GM12878 (cell line): ENCODE measurements around the gene ASIC3. TPM values are rescaled to one million over a fixed set of nuclear protein-coding genes. Genes with fewer than 3 reads are reported as not detected.

Experiments used
- ATAC-seq: fragments of 200-7000 bp; cut with Tn5 transposase; 3 replicates; pipeline ENCODE4 v1.9.1; 2020; ENCODE audit warnings: mild to moderate bottlenecking, moderate library complexity
- BruUV-seq: library from RNA; stranded (reverse); fragments of 400-500 nt; replicated peaks from 2 replicates; lab custom pipeline; 2021; lab: Mats Ljungman, UMichigan
- CTCF ChIA-PET: fragments of 300-600 bp; sonication (Branson Sonifier 250); formaldehyde crosslinking; extraction: SDS; loops from one replicate; lab custom pipeline; 2021; ENCODE audit warnings: inconsistent platforms; lab: Yijun Ruan, JAX
- POLR2A ChIA-PET: fragments of 350-600 bp; formaldehyde crosslinking; extraction: SDS; loops from one replicate; lab custom pipeline; 2021; ENCODE audit warnings: inconsistent platforms; lab: Charles Lee
- RAD21 ChIA-PET: fragments of 300-600 bp; sonication (Branson Sonifier 250); formaldehyde crosslinking; loops from one replicate; lab custom pipeline; 2023; ENCODE audit warnings: antibody characterized with exemption; ENCODE audit not compliant: unreplicated experiment; lab: Charles Lee
- SMC1A ChIA-PET: fragments of 300-600 bp; sonication (Branson Sonifier 250); formaldehyde crosslinking; loops from one replicate; lab custom pipeline; 2023; ENCODE audit not compliant: unreplicated experiment, uncharacterized antibody; lab: Charles Lee
- DNase-seq: peaks from one replicate; pipeline ENCODE4 v3.0.0-alpha.2; 2011; ENCODE audit warnings: low read depth, low spot score
- FAIRE-seq: peaks from 3 replicates; lab custom pipeline; 2011; peaks lifted over from hg19 to GRCh38; lab: Jason Lieb, UNC
- H2AFZ ChIP-seq: 2 replicates; pipeline ENCODE4 v1.6.0; 2011; ENCODE audit warnings: low read depth, low read length, control low read depth; ENCODE audit not compliant: control insufficient read depth
- H3K27ac ChIP-seq: 2 replicates; pipeline ENCODE4 v1.5.1; 2011; ENCODE audit warnings: control low read depth; ENCODE audit not compliant: control insufficient read depth, insufficient read depth
- H3K27me3 ChIP-seq, 2 experiments: replicated peaks in 1 of 2; 2 replicates each; pipeline versions ENCODE4 v1.6.0 to v1.6.1; 2011; ENCODE audit warnings: low read length in 1 of 2; ENCODE audit not compliant: control insufficient read depth in 2 of 2, insufficient read depth in 2 of 2
- H3K36me3 ChIP-seq, 2 experiments: 2 replicates each; pipeline ENCODE4 v1.5.1; 2011; ENCODE audit warnings: low read length in 1 of 2; ENCODE audit not compliant: control insufficient read depth in 2 of 2, insufficient read depth in 2 of 2
- H3K4me1 ChIP-seq: 2 replicates; pipeline ENCODE4 v1.6.1; 2011; ENCODE audit warnings: mild to moderate bottlenecking, low read length, moderate library complexity, mixed read lengths; ENCODE audit not compliant: control insufficient read depth, insufficient read depth
- H3K4me2 ChIP-seq: 2 replicates; pipeline ENCODE4 v1.6.0; 2011; ENCODE audit warnings: control low read depth; ENCODE audit not compliant: control insufficient read depth, insufficient read depth
- H3K4me3 ChIP-seq: fragments of 200-600 bp; sonication (generic); 2 replicates; pipeline ENCODE4 v1.5.1; 2016
- H3K79me2 ChIP-seq: 2 replicates; pipeline ENCODE4 v1.6.0; 2011; ENCODE audit warnings: low read length; ENCODE audit not compliant: control insufficient read depth, insufficient read depth
- H3K9ac ChIP-seq: 2 replicates; pipeline ENCODE4 v1.8.0; 2011; ENCODE audit warnings: low read length, control low read depth, mixed read lengths; ENCODE audit not compliant: control insufficient read depth, insufficient read depth
- H3K9me3 ChIP-seq: replicated peaks from 3 replicates; pipeline ENCODE4 v1.5.1; 2011; ENCODE audit warnings: mild to moderate bottlenecking, low read length; ENCODE audit not compliant: control insufficient read depth, insufficient read depth
- H4K20me1 ChIP-seq: 2 replicates; pipeline ENCODE4 v1.6.0; 2011; ENCODE audit not compliant: control insufficient read depth, insufficient read depth
- FOS ChIP-seq: IDR thresholded peaks from 3 replicates; pipeline ENCODE4 v1.6.1; 2011; ENCODE audit warnings: borderline replicate concordance; ENCODE audit not compliant: insufficient read length; ENCODE audit errors: extremely low read depth
- GABPA ChIP-seq: IDR thresholded peaks from 2 replicates; pipeline ENCODE4 v1.6.1; 2014; ENCODE audit warnings: antibody characterized with exemption, low read depth, mild to moderate bottlenecking, inconsistent platforms
- KDM1A ChIP-seq: fragments of 200-600 bp; sonication (generic); IDR thresholded peaks from 2 replicates; pipeline ENCODE4 v1.6.1; 2016; ENCODE audit warnings: borderline replicate concordance
- NR2C2 ChIP-seq: IDR thresholded peaks from 2 replicates; pipeline ENCODE4 v1.6.1; 2011; ENCODE audit warnings: borderline replicate concordance, low read depth; ENCODE audit not compliant: control insufficient read depth, insufficient read length
- RFX5 ChIP-seq: IDR thresholded peaks from 2 replicates; pipeline ENCODE4 v1.6.1; 2011; ENCODE audit warnings: low read depth, low read length, improper control_type of control experiment
- YY1 ChIP-seq: IDR thresholded peaks from 2 replicates; pipeline ENCODE4 v1.6.1; 2011; ENCODE audit warnings: low read depth, mild to moderate bottlenecking, low read length
- ZNF592 ChIP-seq: fragments of 450-650 bp; IDR thresholded peaks from 2 replicates; pipeline ENCODE4 v1.6.1; 2017; ENCODE audit warnings: mild to moderate bottlenecking, moderate library complexity
- ZNF687 ChIP-seq: fragments of 450-650 bp; IDR thresholded peaks from 2 replicates; pipeline ENCODE4 v1.6.1; 2017; ENCODE audit warnings: mild to moderate bottlenecking, moderate library complexity
- ZZZ3 ChIP-seq: IDR thresholded peaks from 2 replicates; pipeline ENCODE4 v1.6.1; 2011; ENCODE audit warnings: low read depth; ENCODE audit not compliant: control insufficient read depth, insufficient read length
- WGBS: methylation state at CpG from one replicate; pipeline ENCODE4 v1.1.6; 2016; ENCODE audit warnings: low lambda C conversion rate; ENCODE audit not compliant: insufficient replicate concordance, insufficient coverage; ENCODE audit errors: missing lambda C conversion rate; 5-methylcytosine and 5-hydroxymethylcytosine counted together
- in situ Hi-C: fragments of 300-500 bp; cut with MboI; formaldehyde crosslinking; loops from 9 replicates; pipeline ENCODE4 v1.14.3; 2018; ENCODE audit warnings: mixed read lengths
- intact Hi-C: fragments of 100-400 bp; cut with micrococcal nuclease; formaldehyde crosslinking; loops from one replicate; pipeline ENCODE4 v1.14.2; 2022; ENCODE audit not compliant: unreplicated experiment
- polyA plus RNA-seq, 11 experiments: library from polyadenylated mRNA; depleted of rRNA in 4 of 11; unstranded in 6 of 11; stranded (reverse) in 5 of 11; fragments of >200 nt; fragmentation: Nextera tagmentation in 4 of 11; fragmentation: Illumina TruSeq in 1 of 11; extraction: Ambion mirVana in 4 of 11; extraction: Trizol in 1 of 11; gene quantifications; 1 replicate in 1 of 11; 2 replicates in 10 of 11; pipeline versions ENCODE4 v1.2.1 to v1.2.3, GENCODE V29; 2011 to 2016; ENCODE audit warnings: inconsistent platforms in 2 of 11, missing spikeins in 2 of 11, low read depth in 1 of 11
- total RNA-seq, 4 experiments: library from RNA; depleted of rRNA in 3 of 4; stranded (reverse); fragments of >200 nt in 3 of 4; fragmentation: Illumina TruSeq in 1 of 4; extraction: Trizol in 1 of 4; gene quantifications; 2 replicates each; pipeline versions ENCODE4 v1.2.1 to v1.2.3, GENCODE V29; 2013 to 2021

The ASIC3 gene
- total and polyA plus RNA-seq, 10 of the 15 experiments (the other 5 are each of a cell fraction or from before 2014, with no cell fraction given), result 0.07 to 1.0 (median 0.44) TPM; not detected in 4

GRCh38 chr7:150999497-151000230, 48.7 kb upstream of the ASIC3 start (continued):
- TF ChIP-seq GABPA, result no peak

DNA sequence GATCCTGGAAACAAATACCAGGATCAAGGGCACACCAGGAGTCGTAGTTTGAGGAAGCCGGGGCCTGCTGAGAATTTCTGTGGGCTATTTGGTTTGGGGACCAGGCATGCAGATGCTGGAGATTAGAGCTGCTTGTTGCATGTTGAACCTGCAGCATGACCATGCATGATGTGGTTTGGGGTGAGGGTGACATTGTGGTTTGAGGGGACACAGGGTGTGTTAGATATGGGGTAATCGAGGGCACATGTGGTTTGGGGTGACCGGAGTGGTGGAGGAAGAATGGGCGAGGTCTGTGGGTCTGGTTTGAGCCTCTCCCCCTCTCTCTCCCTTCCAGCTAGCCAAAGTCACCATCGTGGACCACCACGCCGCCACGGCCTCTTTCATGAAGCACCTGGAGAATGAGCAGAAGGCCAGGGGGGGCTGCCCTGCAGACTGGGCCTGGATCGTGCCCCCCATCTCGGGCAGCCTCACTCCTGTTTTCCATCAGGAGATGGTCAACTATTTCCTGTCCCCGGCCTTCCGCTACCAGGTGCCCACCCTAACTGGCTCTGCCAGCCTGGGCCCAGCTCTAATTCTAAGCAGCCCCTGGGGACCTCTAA, 47.3 kb upstream of the ASIC3 start:
- no peaks in the 10 kb centered on the region for H3K9me3 ChIP-seq
- no peaks in the 10 kb centered on the region for H3K27me3 ChIP-seq
- CTCF ChIA-PET, result no interaction called here
- no TSS peak for BruUV-seq
- in situ Hi-C loops, result no loop called here
- POLR2A ChIA-PET, result no interaction called here
- H3K4me2 ChIP-seq, result no peak overlapping the region
- no peaks in the 10 kb centered on the region for H3K4me1 ChIP-seq
- intact Hi-C loops, result no loop called here
- H3K4me3 ChIP-seq, result no peak overlapping the region
- no peak overlapping the region for H3K27ac ChIP-seq
- no peak overlapping the region for H2AFZ ChIP-seq
- H4K20me1 ChIP-seq, result no peaks in the 10 kb centered on the region
- TF ChIP-seq FOS (no peak), NR2C2 (no peak), YY1 (no peak), RFX5 (no peak), ZNF687 (no peak), KDM1A (no peak), ZZZ3 (no peak), ZNF592 (no peak)
- SMC1A ChIA-PET, result no interaction called here
- FAIRE-seq (no peak), DNase-seq (no peak), ATAC-seq (no peak)
- H3K79me2 ChIP-seq, result no peaks in the 10 kb centered on the region
- no peak overlapping the region for H3K9ac ChIP-seq
- RAD21 ChIA-PET, result no interaction called here
- no peaks in the 10 kb centered on the region for H3K36me3 ChIP-seq
- 27% methylated on average over 13 of the region's 13 CpGs for WGBS
